HG02884 (cell line): ENCODE measurements around the gene CCDC185.

Source experiments
- ATAC-seq: cut with Tn5 transposase; IDR thresholded peaks from one replicate; pipeline ENCODE4 v1.9.1; 2021; ENCODE audit warnings: mild to moderate bottlenecking, moderate library complexity; ENCODE audit not compliant: unreplicated experiment

The CCDC185 gene

DNA sequence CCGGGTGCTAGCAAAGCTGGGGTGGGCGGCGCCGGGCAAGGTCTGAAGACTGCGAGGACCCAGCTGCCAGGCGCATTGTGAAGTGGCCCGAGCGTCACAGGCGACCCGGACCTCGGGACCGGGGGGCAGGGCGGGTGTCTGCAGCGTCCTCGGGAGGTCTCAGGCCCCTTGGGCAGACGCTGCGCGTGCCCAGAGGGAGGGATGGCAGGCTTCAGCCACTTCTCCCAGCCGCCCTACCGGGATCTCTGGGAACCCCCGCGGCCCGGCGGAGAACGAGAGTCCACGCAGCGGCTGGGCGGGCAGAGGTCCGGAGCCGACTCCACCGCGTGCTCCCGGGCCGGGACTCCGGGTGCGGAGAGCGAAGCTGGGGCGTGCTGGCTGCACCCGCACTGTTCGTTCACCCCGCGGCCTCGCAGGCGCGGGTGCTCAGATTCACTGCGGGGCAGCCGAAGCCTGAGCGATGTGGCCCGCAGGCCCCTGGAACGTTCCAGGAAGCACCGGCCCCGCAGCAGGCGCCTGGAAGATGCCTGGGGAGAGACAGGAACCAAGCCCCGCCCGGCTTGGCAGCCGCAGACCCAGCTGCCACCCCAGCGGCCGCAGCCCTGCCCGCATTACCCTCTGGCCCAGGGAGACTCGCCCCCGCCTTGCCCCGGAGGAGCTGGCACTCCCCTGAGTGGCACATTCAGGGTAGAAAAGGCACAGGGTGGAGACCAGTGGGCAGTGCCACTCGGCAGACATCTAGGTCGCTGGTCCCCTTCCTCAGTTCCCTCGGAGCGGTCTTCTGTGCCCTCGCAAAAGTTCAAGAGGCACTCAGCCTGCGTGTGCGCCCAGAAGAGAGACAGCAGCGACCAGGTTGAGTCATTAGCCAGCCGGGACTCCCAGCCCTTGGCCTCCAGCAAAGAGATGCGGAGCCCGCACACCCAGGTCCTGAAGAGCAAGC, at the start of gene CCDC185:
Gene CCDC185 (plus strand): TSS at position 141 of the 940 bp plus-strand sequence. CDS start 61 bp downstream, at position 202.
- no peak for ATAC-seq

GRCh38 chr1:223343692-223344091, 49.5 kb upstream of the CCDC185 start:
- no peak for ATAC-seq

- ATAC-seq: no peak
These were observed 48.7 kb upstream of the CCDC185 start for GRCh38 chr1:223344491-223344890.

DNA sequence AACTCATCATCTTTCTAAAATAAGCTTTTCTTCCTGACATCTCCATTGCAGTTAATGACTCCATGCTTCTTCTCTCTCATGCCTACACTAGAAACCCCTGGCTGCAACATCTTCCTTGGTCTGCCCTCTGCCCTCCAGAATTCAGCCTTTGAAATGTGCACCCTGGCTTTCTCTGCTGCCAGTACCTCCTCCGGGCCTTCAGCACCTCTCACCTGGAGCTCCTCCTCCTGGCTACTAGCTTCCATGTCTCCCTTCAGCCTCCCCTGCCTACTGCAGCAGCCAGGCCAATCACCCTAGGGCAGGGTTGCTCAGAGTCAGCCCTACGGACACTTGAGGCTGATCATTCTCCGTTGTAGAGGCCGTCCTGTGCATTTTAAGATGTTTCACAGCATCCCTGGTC, 47.5 kb upstream of the CCDC185 start:
- ATAC-seq: no peak

DNA sequence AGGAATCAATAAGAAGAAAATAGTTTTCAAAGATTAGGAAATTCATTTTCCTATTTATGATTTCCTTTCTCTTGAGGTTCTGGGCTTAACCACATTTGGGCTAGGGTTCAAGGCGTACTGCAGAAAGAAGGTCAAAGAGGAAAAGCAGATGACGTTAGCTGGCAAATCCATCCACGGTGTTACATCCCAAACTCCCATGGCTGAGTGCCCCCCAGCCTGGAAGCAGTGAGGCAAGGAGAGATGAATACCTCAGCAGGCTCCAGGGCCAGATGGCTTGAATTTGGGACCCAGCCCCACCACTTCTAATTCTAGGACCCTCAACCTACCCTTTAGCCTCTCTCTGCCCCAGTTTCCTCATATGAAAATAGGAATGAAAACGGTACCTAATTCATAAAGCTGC, 46.9 kb upstream of the CCDC185 start:
- no peak for ATAC-seq

- ATAC-seq: no peak
These were observed 45.6 kb upstream of the CCDC185 start for GRCh38 chr1:223347583-223347982.

DNA sequence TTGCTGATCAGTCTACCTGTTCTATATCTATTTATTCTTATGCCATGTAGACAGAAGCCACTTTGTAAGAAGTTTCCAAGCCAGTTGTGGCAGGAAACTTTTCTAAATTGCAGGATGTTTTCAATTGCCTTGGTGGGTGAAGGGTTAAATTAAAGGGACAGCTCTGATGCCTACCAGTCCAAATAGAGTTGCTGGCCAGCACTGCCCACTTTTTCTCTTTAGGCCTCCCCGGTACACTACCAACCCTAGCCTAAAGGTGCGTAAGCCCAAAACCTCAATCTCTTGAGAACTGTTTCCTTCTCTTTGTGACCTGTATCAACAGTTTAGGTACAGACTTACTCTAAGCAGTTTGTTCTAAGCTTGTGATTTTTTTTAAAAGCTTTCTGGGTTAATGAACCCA, 44.8 kb upstream of the CCDC185 start:
- no peak for ATAC-seq

DNA sequence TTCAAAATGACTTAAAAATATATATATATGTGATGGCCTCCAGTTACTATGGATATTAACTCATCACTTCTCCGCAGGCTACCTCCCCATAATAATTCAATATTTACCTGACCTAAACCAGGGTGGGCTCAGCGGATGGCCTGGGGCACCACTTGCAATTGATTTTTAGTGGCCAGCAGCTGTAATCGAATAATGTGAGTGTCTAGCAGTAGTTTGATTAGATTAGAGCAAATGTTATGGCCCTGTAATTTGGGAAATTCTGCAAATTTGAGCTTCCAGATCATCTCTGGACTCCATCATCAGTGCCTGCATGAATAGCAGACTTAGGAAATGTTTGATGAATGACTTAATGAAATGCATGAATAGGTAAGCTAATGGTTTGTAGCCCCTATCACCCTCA, 44.0 kb upstream of the CCDC185 start:
- no peak for ATAC-seq

DNA sequence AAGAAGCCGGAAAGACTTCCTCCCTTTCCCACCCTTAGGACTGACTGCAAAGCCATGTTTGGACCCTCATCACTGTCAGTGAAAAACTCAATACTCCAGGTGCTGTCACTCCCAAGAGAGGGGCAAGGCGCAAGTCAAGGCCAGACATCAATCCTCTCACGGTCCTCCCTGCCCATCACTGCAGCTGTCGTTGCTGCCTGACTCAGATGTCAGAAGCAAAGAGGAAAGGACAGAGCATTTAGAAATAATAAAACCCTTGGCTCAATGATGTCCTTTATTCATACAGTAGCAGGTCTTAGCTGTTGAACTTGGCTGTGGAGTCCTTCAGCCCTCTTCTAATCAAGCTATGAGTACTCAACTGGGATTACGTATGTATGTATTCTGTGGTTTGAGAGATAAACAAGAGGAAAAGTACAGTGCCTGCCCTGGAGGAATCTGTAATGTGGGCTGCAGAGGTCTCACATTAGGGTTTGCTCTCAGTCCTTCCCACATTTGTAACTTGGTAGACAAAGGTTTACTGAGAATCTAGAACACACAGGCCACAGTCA, 42.8 kb upstream of the CCDC185 start:
- ATAC-seq: no peak

DNA sequence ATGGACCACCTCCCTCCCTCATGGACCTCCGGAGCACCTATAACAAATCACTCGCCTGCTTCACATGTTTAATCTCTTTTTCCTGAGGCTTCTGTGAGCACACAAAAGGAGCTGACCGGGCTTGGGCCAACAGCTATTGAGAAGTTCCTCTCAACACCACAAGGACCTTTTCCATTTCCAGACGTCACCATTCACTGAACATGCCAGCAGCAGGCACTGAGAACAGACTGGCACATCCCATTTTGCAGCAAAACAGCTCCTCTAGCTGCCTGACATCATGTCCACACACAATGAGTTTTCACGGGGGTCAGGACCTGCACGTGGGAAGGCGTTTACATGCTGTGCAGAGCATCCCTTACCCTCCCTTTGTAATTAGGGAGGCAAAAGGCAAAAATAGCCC, 40.3 kb upstream of the CCDC185 start:
- no peak for ATAC-seq

- ATAC-seq: no peak
These were observed 39.3 kb upstream of the CCDC185 start for GRCh38 chr1:223353939-223354338.

GRCh38 chr1:223355699-223356098, 37.5 kb upstream of the CCDC185 start:
- ATAC-seq: no peak

DNA sequence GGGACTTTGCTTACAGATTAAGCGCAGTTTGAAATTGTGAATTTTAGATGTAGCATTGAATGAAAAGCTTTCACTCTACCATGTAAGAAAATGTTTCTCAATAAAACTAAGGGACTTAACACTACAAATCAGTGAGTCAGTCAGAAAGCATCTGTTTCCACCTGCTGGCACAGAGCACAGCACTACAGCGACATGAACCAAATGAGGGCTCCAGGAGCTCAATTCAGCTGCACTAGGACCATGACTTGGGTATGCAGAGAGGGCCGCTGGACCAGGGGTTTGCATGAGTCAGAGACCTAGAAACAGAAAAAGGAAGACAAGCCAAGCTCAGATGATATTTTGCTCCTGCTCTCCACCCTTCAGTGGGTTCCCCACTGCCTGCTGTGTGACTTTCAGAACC, 34.4 kb upstream of the CCDC185 start:
- ATAC-seq: no peak

GRCh38 chr1:223363057-223363855, 30.0 kb upstream of the CCDC185 start:
- no peak for ATAC-seq

GRCh38 chr1:223363856-223364684, 29.1 kb upstream of the CCDC185 start, which contains the start of gene SUSD4:
Gene SUSD4 (minus strand): TSS chr1:223364176. CDS start chr1:223363425, 751 bp downstream.
- peak; percentile 61 for ATAC-seq

- ATAC-seq: peak; percentile 15
These were observed 28.4 kb upstream of the CCDC185 start for GRCh38 chr1:223364685-223365382.

DNA sequence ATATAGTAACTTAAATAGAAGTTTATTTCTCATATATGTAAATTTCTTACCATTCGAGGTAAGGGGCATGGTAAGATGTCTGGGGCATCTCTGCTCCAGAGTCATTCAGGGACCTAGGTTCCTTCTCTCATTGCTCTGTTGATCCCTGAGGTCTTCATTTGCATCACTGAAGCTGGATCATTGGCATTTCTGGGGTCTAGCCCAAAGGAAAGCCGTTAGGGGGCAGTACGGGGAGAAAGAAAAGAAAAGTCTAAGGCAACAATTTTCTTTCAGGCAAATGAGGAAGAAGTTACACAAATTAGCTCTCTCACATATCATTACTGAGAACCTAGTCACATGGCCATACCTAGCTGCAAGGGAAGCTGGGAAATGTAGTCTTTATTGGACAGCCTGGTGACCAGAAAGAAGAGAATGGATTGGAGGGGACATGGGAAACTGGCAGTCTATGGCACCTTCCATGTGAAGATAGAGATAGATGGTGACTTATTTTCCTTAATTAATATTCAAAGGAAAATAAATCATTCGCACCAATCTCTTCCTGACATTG, 19.1 kb upstream of the CCDC185 start:
- ATAC-seq: no peak

GRCh38 chr1:223378754-223379153, 14.5 kb upstream of the CCDC185 start:
- ATAC-seq: no peak

DNA sequence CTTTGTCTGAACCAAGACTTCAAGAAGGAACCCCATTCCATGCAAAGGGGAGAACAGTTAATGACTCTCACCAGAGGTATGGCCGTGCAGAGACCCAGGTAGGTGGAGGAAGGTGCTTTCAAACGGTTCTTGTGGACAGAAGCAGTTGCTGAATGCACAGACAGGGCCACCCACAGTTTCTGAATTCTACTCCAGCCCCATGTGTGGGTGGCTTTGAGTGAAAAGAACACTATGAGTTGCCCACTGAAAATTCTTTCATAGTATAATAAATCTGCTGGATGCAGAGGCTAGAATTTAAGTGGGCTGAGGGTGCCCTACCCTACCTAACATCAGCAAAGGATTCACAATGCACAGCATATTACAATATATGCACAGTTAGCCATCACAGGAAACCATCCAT, 7.2 kb upstream of the CCDC185 start:
- ATAC-seq: no peak

- no peak for ATAC-seq
These were observed 2.6 kb upstream of the CCDC185 start for GRCh38 chr1:223390618-223391017.
